Prostate gland (tissue), 2 donors: ENCODE data around the gene ZG16. TPM values are rescaled to one million over a fixed set of nuclear protein-coding genes. Genes with fewer than 3 reads are reported as not detected.
"Not testable (repeated sequence)": the region's sequence is repeated elsewhere in the genome, so short reads cannot be mapped to it uniquely, and the experiment has no call there.

Experiments used
- DNase-seq: peaks from one replicate; pipeline ENCODE4 v3.0.0-alpha.2; 2019; ENCODE audit warnings: low spot score
- H3K27ac ChIP-seq, 2 donors: fragments of 200-600 bp; sonication (generic); 2 replicates each; pipeline ENCODE4 v1.5.1; 2017 to 2019
- H3K27me3 ChIP-seq: fragments of 200-600 bp; sonication (generic); replicated peaks from 2 replicates; pipeline ENCODE4 v1.5.1; 2019; ENCODE audit not compliant: insufficient read depth
- H3K36me3 ChIP-seq, 2 donors: fragments of 200-600 bp; sonication (generic); 1 replicate in 1 of 2; 2 replicates in 1 of 2; pipeline versions ENCODE4 v1.5.1 to v1.8.1; 2017 to 2019
- H3K4me1 ChIP-seq: fragments of 200-600 bp; sonication (generic); replicated peaks from 2 replicates; pipeline ENCODE4 v1.5.1; 2019
- H3K4me3 ChIP-seq, 2 donors: fragments of 200-600 bp; sonication (generic); 2 replicates each; pipeline ENCODE4 v1.5.1; 2017 to 2019
- H3K9me3 ChIP-seq: fragments of 200-600 bp; sonication (generic); 2 replicates; pipeline ENCODE4 v1.5.1; 2017
- CTCF ChIP-seq, 4 experiments: fragments of 200-600 bp in 2 of 4; fragments of 450-650 bp in 2 of 4; sonication (generic) in 2 of 4; IDR thresholded peaks; 1 replicate in 3 of 4; 2 replicates in 1 of 4; pipeline ENCODE4 v1.5.1; 2016 to 2019; ENCODE audit warnings: antibody characterized with exemption in 4 of 4, mild to moderate bottlenecking in 2 of 4, moderate library complexity in 2 of 4
- POLR2A ChIP-seq: fragments of 450-650 bp; IDR thresholded peaks from one replicate; pipeline ENCODE4 v1.6.1; 2016; ENCODE audit warnings: antibody characterized with exemption, mild to moderate bottlenecking
- POLR2AphosphoS5 ChIP-seq: sonication (generic); formaldehyde crosslinking; IDR thresholded peaks from one replicate; pipeline ENCODE4 v1.6.1; 2017; ENCODE audit warnings: antibody characterized with exemption
- WGBS: methylation state at CpG from one replicate; pipeline ENCODE4 v1.1.5; 2018; 5-methylcytosine and 5-hydroxymethylcytosine counted together
- intact Hi-C: fragments of 100-400 bp; cut with DNase I; formaldehyde crosslinking; loops from one replicate; pipeline ENCODE4 v1.14.2; 2022
- total RNA-seq, 2 donors: library from RNA; depleted of rRNA; stranded (reverse); fragments of >200 nt; gene quantifications; one replicate each; pipeline ENCODE4 v1.1.0, GENCODE V29; 2016

The ZG16 gene
- total RNA-seq, 2 donors from 2014 or later = not detected

- peaks cover 4% of the 10 kb centered on the region for H3K4me1 ChIP-seq
- H3K27me3 ChIP-seq = no peaks in the 10 kb centered on the region
- no peaks in the 10 kb centered on the region for H3K36me3 ChIP-seq
- TF ChIP-seq CTCF (IDR thresholded peaks at IDR 0.05) (no peak), POLR2A (no peak), POLR2AphosphoS5 (no peak)
- DNase-seq = no peak
- H3K9me3 ChIP-seq = no peaks in the 10 kb centered on the region
- intact Hi-C loops = no loop called here
- H3K4me3 ChIP-seq = no peak overlapping the region
- 35% methylated on average over 5 of the region's 5 CpGs for WGBS
- no peak overlapping the region for H3K27ac ChIP-seq
Observed at GRCh38 chr16:29736112-29736511, 41.9 kb upstream of the ZG16 start.

GRCh38 chr16:29736764-29737163 lies 41.3 kb upstream of the ZG16 start:
- no peak for DNase-seq

DNA sequence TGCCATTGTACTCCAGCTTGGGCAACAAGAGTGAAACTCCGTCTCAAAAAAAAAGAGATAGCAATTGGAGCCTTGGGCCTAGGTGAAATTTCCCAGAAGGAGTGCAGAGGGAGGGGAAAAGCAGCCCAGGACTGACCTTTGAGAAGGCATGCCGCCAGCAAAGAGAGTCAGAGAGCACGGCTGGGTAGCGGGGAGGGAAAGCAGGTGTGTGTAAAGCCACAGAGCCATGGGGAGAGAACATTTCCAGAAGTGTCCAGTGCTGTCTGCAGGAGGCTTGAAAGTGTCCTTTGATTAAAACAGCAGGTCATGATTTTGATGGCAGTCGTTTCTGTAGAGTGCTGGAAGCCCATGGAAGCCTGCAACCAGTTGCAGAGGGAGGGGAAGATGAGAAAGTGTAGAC lies 40.3 kb upstream of the ZG16 start:
- no peaks in the 10 kb centered on the region for H3K9me3 ChIP-seq
- no peaks in the 10 kb centered on the region for H3K27me3 ChIP-seq
- no peak for TF ChIP-seq POLR2AphosphoS5
- no peak for TF ChIP-seq POLR2A
- no peak for TF ChIP-seq CTCF (IDR thresholded peaks at IDR 0.05)
- DNase-seq = no peak
- H3K4me3 ChIP-seq = no peak overlapping the region
- no peaks in the 10 kb centered on the region for H3K36me3 ChIP-seq
- 82% methylated on average over 5 of the region's 5 CpGs for WGBS
- H3K4me1 ChIP-seq = peaks cover 12% of the 10 kb centered on the region
- intact Hi-C loops = no loop called here
- H3K27ac ChIP-seq = peak overlapping the region in 1 of 2 donors; percentile 86

More at GRCh38 chr16:29736764-29737163, 41.3 kb upstream of the ZG16 start:
- intact Hi-C loops = no loop called here
- Histone ChIP-seq H3K4me1 (peaks cover 11% of the 10 kb centered on the region), H3K9me3 (no peaks in the 10 kb centered on the region), H3K27me3 (no peaks in the 10 kb centered on the region), H3K4me3 (no peak overlapping the region), H3K36me3 (no peaks in the 10 kb centered on the region), H3K27ac (no peak overlapping the region)
- TF ChIP-seq CTCF (IDR thresholded peaks at IDR 0.05) (no peak), POLR2A (no peak), POLR2AphosphoS5 (no peak)
- WGBS = 67% methylated on average over 6 of the region's 6 CpGs

DNA sequence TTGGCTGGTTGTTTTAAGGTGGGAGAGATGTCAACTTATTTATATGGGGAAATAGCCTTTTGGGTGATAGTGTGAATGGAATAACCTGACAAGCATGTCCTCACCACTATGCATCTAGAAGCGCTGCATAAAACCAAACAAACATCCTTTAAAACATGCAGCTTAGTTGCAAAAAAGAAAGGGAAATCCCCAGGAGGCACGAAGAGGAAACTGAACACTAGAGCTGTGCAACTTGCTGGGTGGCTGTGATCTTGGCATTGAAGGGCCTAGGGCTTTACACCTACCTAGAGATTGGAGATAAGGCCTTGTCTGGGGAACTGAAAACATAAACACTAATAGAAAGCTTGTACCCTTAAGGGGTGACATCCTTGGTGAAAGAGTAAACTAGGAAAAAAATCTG lies 39.5 kb upstream of the ZG16 start:
- peak; percentile 46 for TF ChIP-seq POLR2AphosphoS5
- TF ChIP-seq POLR2A = no peak
- TF ChIP-seq CTCF (IDR thresholded peaks at IDR 0.05) = peak in 1 of 4 experiments; percentile 7
- no peaks in the 10 kb centered on the region for H3K9me3 ChIP-seq
- WGBS = 68% methylated on average over 2 of the region's 2 CpGs
- no peak overlapping the region for H3K4me3 ChIP-seq
- no peak for DNase-seq
- no peaks in the 10 kb centered on the region for H3K36me3 ChIP-seq
- peaks cover 12% of the 10 kb centered on the region for H3K4me1 ChIP-seq
- intact Hi-C loops = no loop called here
- H3K27ac ChIP-seq = peak overlapping the region; percentile 74 to 86
- no peaks in the 10 kb centered on the region for H3K27me3 ChIP-seq

DNA sequence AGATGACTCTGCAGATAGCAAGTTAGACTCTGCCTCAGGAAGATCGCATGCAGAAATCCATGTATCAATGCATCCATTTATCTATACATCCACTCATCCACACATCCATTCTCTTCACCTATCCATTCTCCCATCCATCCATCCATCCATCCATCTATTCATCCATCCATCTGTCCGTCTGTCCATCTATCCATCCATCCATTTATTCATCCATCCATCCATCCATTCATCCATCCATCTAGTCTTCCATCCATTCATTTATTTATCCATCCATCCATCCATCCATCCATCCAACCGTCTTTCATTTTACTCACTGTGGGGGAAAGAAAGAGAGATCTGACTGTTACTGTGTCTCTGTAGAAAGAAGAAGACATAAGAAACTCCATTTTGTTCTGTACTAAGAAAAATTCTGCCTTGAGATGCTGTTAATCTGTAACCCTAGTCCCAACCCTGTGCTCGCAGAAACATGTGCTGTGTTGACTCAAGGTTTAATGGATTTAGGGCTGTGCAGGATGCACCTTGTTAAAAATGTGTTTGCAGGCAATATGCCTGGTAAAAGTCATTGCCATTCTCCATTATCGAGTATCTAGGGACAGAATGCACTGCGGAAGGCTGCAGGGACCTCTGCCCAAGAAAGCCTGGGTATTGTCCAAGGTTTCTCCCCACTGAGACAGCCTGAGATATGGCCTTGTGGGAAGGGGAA lies 38.0 kb upstream of the ZG16 start:
- H3K4me3 ChIP-seq, intact Hi-C loops, H3K36me3 ChIP-seq, H3K27me3 ChIP-seq, H3K9me3 ChIP-seq: not testable (repeated sequence)
- peak; percentile 85 for TF ChIP-seq POLR2AphosphoS5
- peaks cover 20% of the 10 kb centered on the region for H3K4me1 ChIP-seq
- H3K27ac ChIP-seq = peak overlapping the region; percentile 74 to 86
- WGBS = 39% methylated on average over 6 of the region's 6 CpGs
- peak; percentile 74 for DNase-seq

- H3K36me3 ChIP-seq, H3K4me3 ChIP-seq, intact Hi-C loops, H3K27me3 ChIP-seq, H3K9me3 ChIP-seq: not testable (repeated sequence)
- Histone ChIP-seq H3K27ac (peak overlapping the region; percentile 74 to 86), H3K4me1 (peaks cover 20% of the 10 kb centered on the region)
- WGBS = 14% methylated on average over 11 of the region's 11 CpGs
- DNase-seq = peak; percentile 60
Observed at GRCh38 chr16:29740630-29741015, 37.4 kb upstream of the ZG16 start.
